Melanocyte of skin (primary cell): Measurements from ENCODE around the gene TCEAL2. TPM values are rescaled to one million over a fixed set of nuclear protein-coding genes. Genes with fewer than 3 reads are reported as not detected.

Experiments used
- total RNA-seq, 2 donors: library from RNA; depleted of rRNA; stranded (reverse); fragments of >200 nt; gene quantifications; 2 replicates each; pipeline ENCODE4 v1.2.3, GENCODE V29; 2012

The TCEAL2 gene
- not detected for total RNA-seq

GRCh38 chrX:102125436-102125835 lies at the start of gene TCEAL2:
Gene TCEAL2 (plus strand): TSS chrX:102125679. CDS start chrX:102126831, 1,152 bp downstream.

GRCh38 chrX:102142274-102142673 lies 16.8 kb downstream of the TCEAL2 start, which contains the start of gene TCEAL6:
Gene TCEAL6 (minus strand): TSS chrX:102142481.

GRCh38 chrX:102155806-102156179 lies 30.3 kb downstream of the TCEAL2 start, which contains the start of gene BEX5:
Gene BEX5 (minus strand): TSS chrX:102155977. CDS start chrX:102154265, 1,712 bp downstream.

Other genes with a start within 250 kb of the TCEAL2 start
- gene ZMAT1, start 193.7 kb upstream of the TCEAL2 start, total RNA-seq: 1 to 10 TPM in 1 of 2 donors, under 1 TPM in 1; under 0.01 to 1.7 TPM
- gene TCEAL6, start 16.8 kb downstream of the TCEAL2 start, total RNA-seq: not detected
- under 1 TPM in 1 of 2 donors, not detected in 1; under 0.01 TPM for gene BEX5, start 30.3 kb downstream of the TCEAL2 start, total RNA-seq
- gene TCP11X1, start 89.6 kb downstream of the TCEAL2 start, total RNA-seq: not detected
- not detected for gene NXF2, start 121.5 kb downstream of the TCEAL2 start, total RNA-seq